ENCODE data around the gene SLC39A13.

SLC39A13 gene

GRCh38 chr11:47406896-47407745, 1.3 kb upstream of the SLC39A13 start:
- DNase-seq = no peak

GRCh38 chr11:47408598-47409439, 429 bp downstream of the SLC39A13 start:
- DNase-seq = no peak

- no peak for DNase-seq
Observed at GRCh38 chr11:47409440-47410369, 1.3 kb downstream of the SLC39A13 start.

GRCh38 chr11:47410370-47411264, 2.2 kb downstream of the SLC39A13 start:
- no peak for DNase-seq

GRCh38 chr11:47411884-47412746, 3.7 kb downstream of the SLC39A13 start:
- peak; percentile 30 for DNase-seq

GRCh38 chr11:47413351-47413750, 5.0 kb downstream of the SLC39A13 start:
- no peak for DNase-seq

GRCh38 chr11:47413908-47414684, 5.7 kb downstream of the SLC39A13 start:
- DNase-seq = no peak

- no peak for DNase-seq
Observed at GRCh38 chr11:47414685-47415070, 6.3 kb downstream of the SLC39A13 start.

GRCh38 chr11:47415091-47415854, 6.9 kb downstream of the SLC39A13 start:
- DNase-seq = no peak

GRCh38 chr11:47415949-47416472, 7.6 kb downstream of the SLC39A13 start:
- no peak for DNase-seq

GRCh38 chr11:47417712-47418111, 9.3 kb downstream of the SLC39A13 start:
- DNase-seq = no peak

- no peak for DNase-seq
Observed at GRCh38 chr11:47418454-47419259, 10.3 kb downstream of the SLC39A13 start.

GRCh38 chr11:47425611-47426010, 17.2 kb downstream of the SLC39A13 start:
- DNase-seq = no peak

GRCh38 chr11:47426062-47426956, 17.9 kb downstream of the SLC39A13 start, which contains the start of gene PSMC3:
Gene PSMC3 (minus strand): TSS chr11:47426439. CDS start chr11:47426279, 160 bp downstream.
- DNase-seq = peak; percentile 93

- DNase-seq = no peak
Observed at GRCh38 chr11:47430524-47430923, 22.1 kb downstream of the SLC39A13 start.

- no peak for DNase-seq
Observed at GRCh38 chr11:47431356-47432083, 23.1 kb downstream of the SLC39A13 start.

All from NK-92 treated with Interleukin-12 subunit alpha and Interleukin-12 subunit beta, amount 100 ng/mL, for 24 hours (cell line).